CD4-positive, alpha-beta T cell (primary cell): ENCODE results near the gene CYFIP1. TPM values are rescaled to one million over a fixed set of nuclear protein-coding genes. Genes with fewer than 3 reads are reported as not detected.

Experiments used
- ATAC-seq: fragments of 200-7000 bp; cut with Tn5 transposase; one replicate; pipeline ENCODE4 v1.10.0; 2022; ENCODE audit warnings: mild to moderate bottlenecking; ENCODE audit not compliant: poor library complexity
- CTCF ChIA-PET: fragments of 350-600 bp; sonication (Branson Sonifier 250); formaldehyde crosslinking; loops from one replicate; lab custom pipeline; 2021; ENCODE audit warnings: antibody characterized with exemption, inconsistent platforms; lab: Charles Lee
- POLR2A ChIA-PET: fragments of 350-600 bp; sonication (Branson Sonifier 250); formaldehyde crosslinking; loops from one replicate; lab custom pipeline; 2021; ENCODE audit warnings: antibody characterized with exemption, inconsistent platforms; lab: Charles Lee
- DNase-seq, 14 experiments: peaks; one replicate each; pipeline ENCODE4 v3.0.0-alpha.2; 2013 to 2020; ENCODE audit warnings: mixed read lengths in 2 of 14
- H3K27ac ChIP-seq, 2 donors: one replicate each; pipeline versions ENCODE4 v1.5.1 to v1.7.0; 2013; ENCODE audit warnings: low read length in 2 of 2, low read depth in 1 of 2, mild to moderate bottlenecking in 1 of 2
- H3K27me3 ChIP-seq, 2 experiments: 1 replicate in 1 of 2; 2 replicates in 1 of 2; pipeline versions ENCODE4 v1.6.1 to v1.7.0; 2013; ENCODE audit warnings: low read length in 2 of 2, control low read depth in 1 of 2, mild to moderate bottlenecking in 1 of 2, moderate library complexity in 1 of 2; ENCODE audit not compliant: insufficient read depth in 2 of 2, control insufficient read depth in 1 of 2
- H3K36me3 ChIP-seq: one replicate; pipeline ENCODE4 v1.6.1; 2013; ENCODE audit warnings: low read length, control low read depth; ENCODE audit not compliant: insufficient read depth
- H3K4me1 ChIP-seq: one replicate; pipeline ENCODE4 v1.6.1; 2013; ENCODE audit warnings: low read length, control low read depth; ENCODE audit not compliant: insufficient read depth
- H3K4me3 ChIP-seq: one replicate; pipeline ENCODE4 v1.5.1; 2013; ENCODE audit warnings: mild to moderate bottlenecking, low read length, moderate library complexity
- H3K9me3 ChIP-seq, 2 experiments: 1 replicate in 1 of 2; 2 replicates in 1 of 2; pipeline versions ENCODE4 v1.6.1 to v1.7.0; 2013; ENCODE audit warnings: low read length in 2 of 2, mild to moderate bottlenecking in 2 of 2, control low read depth in 1 of 2, moderate library complexity in 1 of 2; ENCODE audit not compliant: control insufficient read depth in 1 of 2, insufficient read depth in 1 of 2
- H3K27ac Mint-ChIP-seq: one replicate; pipeline ENCODE4 v1.8.0; 2020; ENCODE audit warnings: mixed read lengths
- H3K27me3 Mint-ChIP-seq: one replicate; pipeline ENCODE4 v1.8.0; 2021; ENCODE audit warnings: mixed read lengths
- H3K36me3 Mint-ChIP-seq: one replicate; pipeline ENCODE4 v1.8.0; 2021; ENCODE audit warnings: low read depth, mixed read lengths
- H3K4me1 Mint-ChIP-seq: one replicate; pipeline ENCODE4 v1.8.0; 2021; ENCODE audit warnings: low read depth, mixed read lengths
- H3K4me3 Mint-ChIP-seq: one replicate; pipeline ENCODE4 v1.8.0; 2020; ENCODE audit warnings: mild to moderate bottlenecking, mixed read lengths
- H3K9me3 Mint-ChIP-seq: one replicate; pipeline ENCODE4 v1.8.0; 2020; ENCODE audit warnings: mixed read lengths
- intact Hi-C, 2 experiments: fragments of 100-400 bp; cut with DNase I in 1 of 2; cut with micrococcal nuclease in 1 of 2; formaldehyde crosslinking; loops; one replicate each; pipeline versions ENCODE4 v1.15.1 to v1.9.0; 2023 to 2025; cut with DNase I, micrococcal nuclease
- total RNA-seq, 174 experiments: library from RNA in 2 of 174; stranded (reverse) in 2 of 174; gene quantifications; one replicate each; pipeline ENCODE4 v1.2.3 and lab custom pipeline; 2021 to 2026
- TF ChIP-seq, protein P1 (sequence below): fragments of 200-600 bp; IDR thresholded peaks from one replicate; pipeline ENCODE4 v1.8.0; 2022; ENCODE audit warnings: antibody characterized with exemption, mild to moderate bottlenecking

CYFIP1 gene
- total RNA-seq, 2 experiments from 2014 or later, result 3.2 to 4.4 TPM

GRCh38 chr15:22889146-22889818 lies 90.9 kb downstream of the CYFIP1 start:
- H3K27ac ChIP-seq, result no peak overlapping the region
- no peaks in the 10 kb centered on the region for H3K27me3 Mint-ChIP-seq
- no peaks in the 10 kb centered on the region for H3K4me1 Mint-ChIP-seq
- DNase-seq (no peak), ATAC-seq (no peak)
- ChIA-PET POLR2A (no interaction called here), CTCF (no interaction called here)
- H3K36me3 ChIP-seq, result no peaks in the 10 kb centered on the region
- H3K27ac Mint-ChIP-seq, result no peak overlapping the region
- H3K4me3 ChIP-seq, result no peak overlapping the region
- no peaks in the 10 kb centered on the region for H3K9me3 Mint-ChIP-seq
- no peaks in the 10 kb centered on the region for H3K4me1 ChIP-seq
- no peak overlapping the region for H3K4me3 Mint-ChIP-seq
- H3K36me3 Mint-ChIP-seq, result no peaks in the 10 kb centered on the region
- H3K27me3 ChIP-seq, result no peaks in the 10 kb centered on the region
- TF ChIP-seq, protein P1, sequence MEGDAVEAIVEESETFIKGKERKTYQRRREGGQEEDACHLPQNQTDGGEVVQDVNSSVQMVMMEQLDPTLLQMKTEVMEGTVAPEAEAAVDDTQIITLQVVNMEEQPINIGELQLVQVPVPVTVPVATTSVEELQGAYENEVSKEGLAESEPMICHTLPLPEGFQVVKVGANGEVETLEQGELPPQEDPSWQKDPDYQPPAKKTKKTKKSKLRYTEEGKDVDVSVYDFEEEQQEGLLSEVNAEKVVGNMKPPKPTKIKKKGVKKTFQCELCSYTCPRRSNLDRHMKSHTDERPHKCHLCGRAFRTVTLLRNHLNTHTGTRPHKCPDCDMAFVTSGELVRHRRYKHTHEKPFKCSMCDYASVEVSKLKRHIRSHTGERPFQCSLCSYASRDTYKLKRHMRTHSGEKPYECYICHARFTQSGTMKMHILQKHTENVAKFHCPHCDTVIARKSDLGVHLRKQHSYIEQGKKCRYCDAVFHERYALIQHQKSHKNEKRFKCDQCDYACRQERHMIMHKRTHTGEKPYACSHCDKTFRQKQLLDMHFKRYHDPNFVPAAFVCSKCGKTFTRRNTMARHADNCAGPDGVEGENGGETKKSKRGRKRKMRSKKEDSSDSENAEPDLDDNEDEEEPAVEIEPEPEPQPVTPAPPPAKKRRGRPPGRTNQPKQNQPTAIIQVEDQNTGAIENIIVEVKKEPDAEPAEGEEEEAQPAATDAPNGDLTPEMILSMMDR, result no peak
- intact Hi-C loops, result loop anchor here in 1 of 2 experiments (10.0 kb wide), 1 partner anchor 86 kb away; no protein-coding TSS in a partner anchor
- no peaks in the 10 kb centered on the region for H3K9me3 ChIP-seq

DNA sequence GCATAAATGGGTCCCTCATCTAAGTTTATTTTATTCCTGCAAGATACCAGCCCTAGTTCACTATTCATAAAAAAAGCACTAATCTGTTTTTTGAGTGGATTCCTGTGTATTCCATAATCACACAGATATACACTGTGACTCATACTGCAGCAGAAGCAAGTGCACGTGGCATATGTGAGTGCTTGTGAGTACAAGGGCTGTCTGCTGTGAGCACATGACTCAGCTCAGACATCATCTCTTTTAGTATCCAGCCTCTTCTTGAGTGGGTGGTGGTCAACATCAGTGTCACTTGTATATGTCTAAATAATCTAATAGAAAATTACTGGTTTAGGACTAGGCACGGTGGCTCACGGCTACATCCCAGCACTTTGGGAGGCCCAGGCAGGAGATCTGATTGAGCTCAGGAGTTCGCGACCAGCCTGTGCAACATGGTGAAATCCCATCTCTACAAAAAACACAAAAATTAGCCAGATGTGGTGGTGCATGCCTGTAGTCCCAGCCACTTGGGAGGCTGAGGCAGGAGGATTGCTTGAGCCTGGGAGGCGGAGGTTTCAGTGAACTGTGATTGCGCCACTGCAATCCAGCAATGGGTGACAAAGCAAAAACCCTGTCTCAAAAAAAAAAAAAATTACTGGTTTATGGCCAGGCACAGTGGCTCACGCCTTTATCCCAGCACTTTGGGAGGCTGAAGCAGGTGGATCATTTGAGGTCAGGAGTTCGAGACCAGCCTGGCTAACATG lies 91.9 kb downstream of the CYFIP1 start:
- CTCF ChIA-PET, result no interaction called here
- no peak for DNase-seq

GRCh38 chr15:22887157-22887951 lies 92.8 kb downstream of the CYFIP1 start:
- no peaks in the 10 kb centered on the region for H3K9me3 Mint-ChIP-seq
- TF ChIP-seq, protein P1, result no peak
- no peak for ATAC-seq
- no peak for DNase-seq
- intact Hi-C loops, result loop anchor here in 1 of 2 experiments (10.0 kb wide), 1 partner anchor 87 kb away; no protein-coding TSS in a partner anchor
- ChIA-PET CTCF (no interaction called here), POLR2A (no interaction called here)
- Histone ChIP-seq H3K27me3 (no peaks in the 10 kb centered on the region), H3K36me3 (peaks cover 5% of the 10 kb centered on the region), H3K4me1 (no peaks in the 10 kb centered on the region), H3K4me3 (no peak overlapping the region), H3K9me3 (no peaks in the 10 kb centered on the region), H3K27ac (no peak overlapping the region)
- no peak overlapping the region for H3K4me3 Mint-ChIP-seq
- no peaks in the 10 kb centered on the region for H3K4me1 Mint-ChIP-seq
- no peaks in the 10 kb centered on the region for H3K27me3 Mint-ChIP-seq
- H3K27ac Mint-ChIP-seq, result no peak overlapping the region
- no peaks in the 10 kb centered on the region for H3K36me3 Mint-ChIP-seq

More for the DNA sequence above, 91.9 kb downstream of the CYFIP1 start:
- Mint-ChIP-seq H3K27me3 (no peaks in the 10 kb centered on the region), H3K27ac (no peak overlapping the region), H3K36me3 (no peaks in the 10 kb centered on the region), H3K9me3 (no peaks in the 10 kb centered on the region), H3K4me1 (no peaks in the 10 kb centered on the region), H3K4me3 (no peak overlapping the region)
- no peaks in the 10 kb centered on the region for H3K36me3 ChIP-seq
- ATAC-seq, result no peak
- POLR2A ChIA-PET, result no interaction called here
- no peak overlapping the region for H3K27ac ChIP-seq
- H3K4me3 ChIP-seq, result no peak overlapping the region
- TF ChIP-seq, protein P1, result no peak
- H3K27me3 ChIP-seq, result no peaks in the 10 kb centered on the region
- no peaks in the 10 kb centered on the region for H3K9me3 ChIP-seq
- H3K4me1 ChIP-seq, result no peaks in the 10 kb centered on the region
- intact Hi-C loops, result loop anchor here in 1 of 2 experiments (10.0 kb wide), 1 partner anchor 87 kb away; no protein-coding TSS in a partner anchor
